Endothelial cell of umbilical vein (primary cell): ENCODE data around the gene ULK1. TPM values are rescaled to one million over a fixed set of nuclear protein-coding genes. Genes with fewer than 3 reads are reported as not detected.

Source experiments
- BruUV-seq: library from RNA; stranded (reverse); fragments of 400-500 nt; replicated peaks from 2 replicates; lab custom pipeline; 2021; lab: Mats Ljungman, UMichigan
- CTCF ChIA-PET: fragments of 300-600, 350-600 bp; sonication (Branson Sonifier 250); formaldehyde crosslinking; loops from one replicate; lab custom pipeline; 2021; ENCODE audit warnings: antibody characterized with exemption, inconsistent platforms; lab: Charles Lee
- POLR2A ChIA-PET: fragments of 300-600, 350-600 bp; sonication (Branson Sonifier 250); formaldehyde crosslinking; loops from one replicate; lab custom pipeline; 2021; ENCODE audit warnings: antibody characterized with exemption, inconsistent platforms; lab: Charles Lee
- DNase-seq: peaks from one replicate; pipeline ENCODE4 v3.0.0-alpha.2; 2011; ENCODE audit warnings: low read depth, low spot score
- FAIRE-seq: peaks from 2 replicates; lab custom pipeline; 2011; peaks lifted over from hg19 to GRCh38; lab: Jason Lieb, UNC
- H2AFZ ChIP-seq: 2 replicates; pipeline ENCODE4 v1.6.0; 2012; ENCODE audit warnings: low read depth, low read length, control low read depth, inconsistent platforms
- H3K27ac ChIP-seq: 2 replicates; pipeline ENCODE4 v1.5.1; 2011; ENCODE audit warnings: low read depth, mild to moderate bottlenecking, control low read depth, low read length, moderate library complexity; ENCODE audit not compliant: insufficient read depth
- H3K27me3 ChIP-seq, 2 experiments: 2 replicates each; pipeline versions ENCODE4 v1.6.0 to v1.6.1; 2011; ENCODE audit warnings: low read length in 2 of 2, mixed read lengths in 1 of 2; ENCODE audit not compliant: control insufficient read depth in 2 of 2, insufficient read depth in 2 of 2
- H3K36me3 ChIP-seq, 2 experiments: 2 replicates in 1 of 2; 3 replicates in 1 of 2; pipeline ENCODE4 v1.5.1; 2011; ENCODE audit warnings: low read length in 2 of 2, mild to moderate bottlenecking in 1 of 2, moderate library complexity in 1 of 2; ENCODE audit not compliant: control insufficient read depth in 2 of 2, insufficient read depth in 2 of 2; ENCODE audit errors: extremely low read depth in 1 of 2
- H3K4me1 ChIP-seq: 3 replicates; pipeline ENCODE4 v1.5.1; 2011; ENCODE audit warnings: mild to moderate bottlenecking, low read length; ENCODE audit not compliant: control insufficient read depth, insufficient read depth; ENCODE audit errors: extremely low read depth
- H3K4me2 ChIP-seq: 2 replicates; pipeline ENCODE4 v1.6.1; 2011; ENCODE audit warnings: low read length, control low read depth, mixed read lengths; ENCODE audit not compliant: insufficient read depth
- H3K4me3 ChIP-seq, 3 experiments: fragments of 200-600 bp in 1 of 3; sonication (generic), shearing (Covaris generic) in 1 of 3; replicated peaks in 1 of 3; 2 replicates each; pipeline ENCODE4 v1.5.1; 2011 to 2016; ENCODE audit warnings: control low read depth in 3 of 3, low read length in 3 of 3, mild to moderate bottlenecking in 2 of 3, inconsistent platforms in 1 of 3, low read depth in 1 of 3, moderate library complexity in 1 of 3; ENCODE audit not compliant: insufficient read depth in 1 of 3
- H3K79me2 ChIP-seq: 2 replicates; pipeline ENCODE4 v1.6.0; 2012; ENCODE audit warnings: low read length, inconsistent platforms; ENCODE audit not compliant: control insufficient read depth, insufficient read depth
- H3K9ac ChIP-seq: replicated peaks from 2 replicates; pipeline ENCODE3; 2011; ENCODE audit warnings: low read length, control low read depth; ENCODE audit not compliant: insufficient read depth; ENCODE audit errors: extremely low read depth
- H3K9me1 ChIP-seq: replicated peaks from 3 replicates; pipeline ENCODE4 v1.6.0; 2011; ENCODE audit warnings: mild to moderate bottlenecking, low read length; ENCODE audit not compliant: control insufficient read depth, insufficient read depth; ENCODE audit errors: extremely low read depth
- H3K9me3 ChIP-seq: replicated peaks from 2 replicates; pipeline ENCODE4 v1.5.1; 2012; ENCODE audit warnings: low read length, inconsistent platforms; ENCODE audit not compliant: control insufficient read depth, insufficient read depth
- H4K20me1 ChIP-seq: replicated peaks from 2 replicates; pipeline ENCODE3; 2011; ENCODE audit warnings: mild to moderate bottlenecking, low read length; ENCODE audit not compliant: control insufficient read depth, insufficient read depth; ENCODE audit errors: extremely low read depth
- EZH2 ChIP-seq: IDR thresholded peaks from 2 replicates; pipeline ENCODE4 v1.6.1; 2012; ENCODE audit warnings: borderline replicate concordance, low read depth, mild to moderate bottlenecking, moderate library complexity, low read length, inconsistent platforms; ENCODE audit not compliant: severe bottlenecking
- FOS ChIP-seq: IDR thresholded peaks from 2 replicates; pipeline ENCODE4 v1.6.1; 2011; ENCODE audit warnings: mild to moderate bottlenecking, low read length, moderate library complexity, borderline replicate concordance; ENCODE audit not compliant: insufficient read depth
- GATA2 ChIP-seq: IDR thresholded peaks from 2 replicates; pipeline ENCODE4 v1.7.0; 2011; ENCODE audit warnings: low read depth, mild to moderate bottlenecking, moderate library complexity, mixed read lengths, low read length; ENCODE audit not compliant: insufficient read length, insufficient read depth
- JUN ChIP-seq: IDR thresholded peaks from 2 replicates; pipeline ENCODE4 v1.6.1; 2011; ENCODE audit warnings: borderline replicate concordance, low read depth; ENCODE audit not compliant: insufficient read length, insufficient read depth
- MYC ChIP-seq: IDR thresholded peaks from one replicate; pipeline ENCODE4 v1.6.1; 2011; ENCODE audit warnings: mild to moderate bottlenecking, low read depth, low read length
- POLR2A ChIP-seq: IDR thresholded peaks from 2 replicates; pipeline ENCODE4 v1.6.1; 2012; ENCODE audit warnings: low read depth, mild to moderate bottlenecking, control low read depth, low read length
- POLR2AphosphoS5 ChIP-seq: IDR thresholded peaks from 2 replicates; pipeline ENCODE4 v1.6.1; 2012; ENCODE audit warnings: low read depth, mild to moderate bottlenecking, control low read depth, low read length, moderate library complexity; ENCODE audit not compliant: insufficient read depth
- dilution Hi-C: fragments of 300-500 bp; cut with MboI; formaldehyde crosslinking; loops from one replicate; pipeline ENCODE4 v1.15.0; 2019; ENCODE audit warnings: low sequenced_read_pairs; ENCODE audit not compliant: extremely low pct_ligation_motif_present
- intact Hi-C: fragments of 100-400 bp; cut with micrococcal nuclease; formaldehyde crosslinking; loops from one replicate; pipeline ENCODE4 v1.10.0; 2022
- polyA plus RNA-seq, 4 experiments: library from polyadenylated mRNA; depleted of rRNA in 3 of 4; stranded (reverse) in 3 of 4; unstranded in 1 of 4; fragments of >200 nt; gene quantifications; 2 replicates each; pipeline versions ENCODE4 v1.2.1 to v1.2.3, GENCODE V29; 2011 to 2012; ENCODE audit warnings: missing spikeins in 1 of 4
- total RNA-seq: library from RNA; stranded (reverse); gene quantifications from 2 replicates; pipeline ENCODE4 v1.2.3, GENCODE V29; 2021
- TF ChIP-seq, protein P1 (sequence below): IDR thresholded peaks from 2 replicates; pipeline ENCODE4 v1.6.1; 2011; ENCODE audit not compliant: insufficient read depth, insufficient read length
- TF ChIP-seq, protein P2 (sequence below), 2 donors: IDR thresholded peaks; 1 replicate in 1 of 2; 2 replicates in 1 of 2; pipeline ENCODE4 v1.5.1; 2011; ENCODE audit warnings: low read length in 2 of 2, mild to moderate bottlenecking in 2 of 2, moderate library complexity in 2 of 2, control low read depth in 1 of 2, inconsistent platforms in 1 of 2, low read depth in 1 of 2; ENCODE audit not compliant: insufficient read depth in 1 of 2; ENCODE audit errors: extremely low read depth in 1 of 2

ULK1 gene
- total and polyA plus RNA-seq, 2 donors (not counting 3 experiments of a cell fraction or from before 2014, with no cell fraction given): 14.4 to 38.2 TPM

DNA sequence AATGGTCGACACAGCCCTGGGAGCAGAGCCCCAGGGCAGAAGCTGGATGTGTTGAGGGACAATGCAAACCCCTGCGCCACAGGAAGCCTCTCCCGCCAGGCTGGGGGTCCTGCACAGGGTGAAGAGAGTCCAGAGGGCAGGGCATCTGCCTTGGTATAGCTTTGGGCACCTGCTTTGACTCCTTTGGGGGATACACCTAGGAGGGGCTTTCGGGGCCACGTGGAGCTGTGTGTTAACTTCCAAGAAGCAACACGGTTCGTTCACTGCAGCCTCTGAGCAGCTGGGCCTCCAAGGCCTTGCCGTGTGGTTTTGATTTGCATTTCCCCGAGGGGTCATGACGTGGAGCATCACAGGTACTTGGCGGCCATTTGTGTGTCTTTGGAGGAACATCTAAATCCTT lies 28.8 kb downstream of the ULK1 start:
- no peak overlapping the region for H3K4me3 ChIP-seq
- intact Hi-C loops: no loop called here
- no peaks in the 10 kb centered on the region for H3K9me3 ChIP-seq
- DNase-seq: no peak
- no peaks in the 10 kb centered on the region for H4K20me1 ChIP-seq
- no peak for FAIRE-seq
- ChIA-PET POLR2A (no interaction called here), CTCF (no interaction called here)
- no peak overlapping the region for H3K4me2 ChIP-seq
- H2AFZ ChIP-seq: no peak overlapping the region
- H3K36me3 ChIP-seq: peaks cover 0 to 19% of the 10 kb centered on the region in 2 experiments
- no peaks in the 10 kb centered on the region for H3K27me3 ChIP-seq
- TF ChIP-seq FOS: no peak
- TF ChIP-seq MYC: no peak
- TF ChIP-seq, protein P1, sequence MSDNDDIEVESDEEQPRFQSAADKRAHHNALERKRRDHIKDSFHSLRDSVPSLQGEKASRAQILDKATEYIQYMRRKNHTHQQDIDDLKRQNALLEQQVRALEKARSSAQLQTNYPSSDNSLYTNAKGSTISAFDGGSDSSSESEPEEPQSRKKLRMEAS: no peak
- TF ChIP-seq GATA2: no peak
- TF ChIP-seq POLR2A: no peak
- TF ChIP-seq POLR2AphosphoS5: no peak
- no peak for TF ChIP-seq JUN
- TF ChIP-seq, protein P2, sequence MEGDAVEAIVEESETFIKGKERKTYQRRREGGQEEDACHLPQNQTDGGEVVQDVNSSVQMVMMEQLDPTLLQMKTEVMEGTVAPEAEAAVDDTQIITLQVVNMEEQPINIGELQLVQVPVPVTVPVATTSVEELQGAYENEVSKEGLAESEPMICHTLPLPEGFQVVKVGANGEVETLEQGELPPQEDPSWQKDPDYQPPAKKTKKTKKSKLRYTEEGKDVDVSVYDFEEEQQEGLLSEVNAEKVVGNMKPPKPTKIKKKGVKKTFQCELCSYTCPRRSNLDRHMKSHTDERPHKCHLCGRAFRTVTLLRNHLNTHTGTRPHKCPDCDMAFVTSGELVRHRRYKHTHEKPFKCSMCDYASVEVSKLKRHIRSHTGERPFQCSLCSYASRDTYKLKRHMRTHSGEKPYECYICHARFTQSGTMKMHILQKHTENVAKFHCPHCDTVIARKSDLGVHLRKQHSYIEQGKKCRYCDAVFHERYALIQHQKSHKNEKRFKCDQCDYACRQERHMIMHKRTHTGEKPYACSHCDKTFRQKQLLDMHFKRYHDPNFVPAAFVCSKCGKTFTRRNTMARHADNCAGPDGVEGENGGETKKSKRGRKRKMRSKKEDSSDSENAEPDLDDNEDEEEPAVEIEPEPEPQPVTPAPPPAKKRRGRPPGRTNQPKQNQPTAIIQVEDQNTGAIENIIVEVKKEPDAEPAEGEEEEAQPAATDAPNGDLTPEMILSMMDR (IDR thresholded peaks at IDR 0.05; ENCODE audit: extremely low read depth in 1 of 2, insufficient read depth in 1 of 2, low read depth in 1 of 2, low read length in 2 of 2): no peak
- no peak for TF ChIP-seq EZH2
- no TSS peak for BruUV-seq
- no peaks in the 10 kb centered on the region for H3K4me1 ChIP-seq
- no peak overlapping the region for H3K27ac ChIP-seq
- dilution Hi-C loops: no loop called here
- H3K79me2 ChIP-seq: no peaks in the 10 kb centered on the region
- H3K9me1 ChIP-seq: no peaks in the 10 kb centered on the region
- no peak overlapping the region for H3K9ac ChIP-seq
